Stomach (tissue), 9 donors: ENCODE measurements around the gene ITSN2. TPM values are rescaled to one million over a fixed set of nuclear protein-coding genes. Genes with fewer than 3 reads are reported as not detected.
"Not testable (repeated sequence)": the region's sequence is repeated elsewhere in the genome, so short reads cannot be mapped to it uniquely, and the experiment has no call there.

ENCODE experiments used
- DNase-seq, 2 donors: peaks; one replicate each; pipeline versions ENCODE4 v3.0.0 to v3.0.0-alpha.2; 2013 to 2019
- H3K27ac ChIP-seq, 5 donors: fragments of 200-600 bp in 4 of 5; sonication (generic) in 4 of 5; one replicate each; pipeline ENCODE4 v1.5.1; 2013 to 2019; ENCODE audit warnings: mild to moderate bottlenecking in 1 of 5, moderate library complexity in 1 of 5
- H3K27me3 ChIP-seq, 3 donors: fragments of 200-600 bp; sonication (generic); one replicate each; pipeline ENCODE4 v1.5.1; 2017 to 2019; ENCODE audit warnings: mixed run types in 1 of 3
- H3K36me3 ChIP-seq, 4 donors: fragments of 200-600 bp; sonication (generic); 1 replicate in 3 of 4; 2 replicates in 1 of 4; pipeline ENCODE4 v1.5.1; 2016 to 2019
- H3K4me1 ChIP-seq, 4 donors: fragments of 200-600 bp; sonication (generic); one replicate each; pipeline ENCODE4 v1.5.1; 2016 to 2019
- H3K4me3 ChIP-seq, 4 donors: fragments of 200-600 bp; sonication (generic) in 3 of 4; one replicate each; pipeline ENCODE4 v1.5.1; 2016 to 2019; ENCODE audit warnings: mild to moderate bottlenecking in 1 of 4
- H3K9me3 ChIP-seq, 4 donors: fragments of 200-600 bp; sonication (generic); one replicate each; pipeline ENCODE4 v1.5.1; 2016 to 2019
- CTCF ChIP-seq, 7 experiments: fragments of 450-650 bp in 4 of 7; fragments of 200-600 bp in 3 of 7; sonication (generic) in 3 of 7; IDR thresholded peaks; one replicate each; pipeline ENCODE4 v1.5.1; 2016 to 2019; ENCODE audit warnings: antibody characterized with exemption in 7 of 7, control low read depth in 2 of 7, mild to moderate bottlenecking in 1 of 7
- EP300 ChIP-seq: sonication (generic); formaldehyde crosslinking; IDR thresholded peaks from one replicate; pipeline ENCODE4 v1.6.1; 2017; ENCODE audit warnings: antibody characterized with exemption
- POLR2A ChIP-seq, 4 donors: fragments of 450-650 bp; IDR thresholded peaks; one replicate each; pipeline ENCODE4 v1.6.1; 2016; ENCODE audit warnings: antibody characterized with exemption in 4 of 4, control low read depth in 2 of 4, mild to moderate bottlenecking in 1 of 4, moderate library complexity in 1 of 4
- POLR2AphosphoS5 ChIP-seq, 3 donors: sonication (generic); formaldehyde crosslinking; IDR thresholded peaks; one replicate each; pipeline ENCODE4 v1.6.1; 2016; ENCODE audit warnings: antibody characterized with exemption in 3 of 3
- WGBS, 5 donors: extraction: QIAGEN DNeasy Blood & Tissue Kit in 3 of 5; methylation state at CpG; one replicate each; pipeline versions ENCODE4 v1.1.5 to v1.1.7; 2013 to 2018; 5-methylcytosine and 5-hydroxymethylcytosine counted together
- intact Hi-C: fragments of 100-400 bp; cut with DNase I; formaldehyde crosslinking; loops from one replicate; pipeline ENCODE4 v1.15.1; 2023; ENCODE audit warnings: low total_unique reads
- polyA plus RNA-seq, 3 donors: library from polyadenylated mRNA; stranded (reverse); fragments of 200-250 nt; gene quantifications; one replicate each; pipeline ENCODE4 v1.2.3, GENCODE V29; 2013
- total RNA-seq, 5 donors: library from RNA; depleted of rRNA; stranded (reverse); fragments of >200 nt; gene quantifications; one replicate each; pipeline versions ENCODE4 v1.1.0 to v1.2.3, GENCODE V29; 2014 to 2016
- donor health status: healthy with polysubstance abuse.
- donor health status: Bipolar disorder and iron deficiency.
- donor health status: healthy.

The ITSN2 gene
- total and polyA plus RNA-seq, 8 donors: 14.6 to 216 (median 44.9) TPM

GRCh38 chr2:24359129-24360049 lies 947 bp downstream of the ITSN2 start:
- WGBS, 5 donors: 4 to 7% (median 6%) methylated on average over 31 to 46 of the region's 46 CpGs
- H3K9me3 ChIP-seq: no peaks in the 10 kb centered on the region
- H3K27ac ChIP-seq: peak overlapping the region; percentile 95 to 98 (median 96)
- intact Hi-C loops: no loop called here
- TF ChIP-seq CTCF (IDR thresholded peaks at IDR 0.05) (no peak), POLR2A (IDR thresholded peaks at IDR 0.05) (no peak), POLR2AphosphoS5 (IDR thresholded peaks at IDR 0.05) (peak in 2 of 3 donors; percentile 29 to 50)
- peak; percentile 52 to 76 for DNase-seq
- no peaks in the 10 kb centered on the region for H3K36me3 ChIP-seq
- no peaks in the 10 kb centered on the region for H3K27me3 ChIP-seq
- H3K4me3 ChIP-seq: peak overlapping the region; percentile 66 to 95 (median 76)
- peaks cover 8 to 45% (median 23%) of the 10 kb centered on the region in 4 donors for H3K4me1 ChIP-seq

GRCh38 chr2:24357767-24358166 lies 2.6 kb downstream of the ITSN2 start:
- peak overlapping the region in 1 of 4 donors; percentile 69 for H3K4me3 ChIP-seq
- H3K9me3 ChIP-seq, intact Hi-C loops, DNase-seq, H3K27me3 ChIP-seq, H3K36me3 ChIP-seq: not testable (repeated sequence)
- peaks cover 12 to 59% (median 36%) of the 10 kb centered on the region in 4 donors for H3K4me1 ChIP-seq
- H3K27ac ChIP-seq: peak overlapping the region in 1 of 5 donors; percentile 98
- 91 to 95% (median 93%) methylated on average over 12 of the region's 12 CpGs for WGBS, 5 donors

- DNase-seq, H3K27me3 ChIP-seq, H3K9me3 ChIP-seq, H3K27ac ChIP-seq, H3K36me3 ChIP-seq, H3K4me3 ChIP-seq, intact Hi-C loops: not testable (repeated sequence)
- peaks cover 12 to 65% (median 41%) of the 10 kb centered on the region in 4 donors for H3K4me1 ChIP-seq
- 89 to 95% (median 95%) methylated on average over 4 of the region's 4 CpGs for WGBS, 5 donors
Measured at GRCh38 chr2:24357115-24357514, 3.2 kb downstream of the ITSN2 start.

GRCh38 chr2:24354957-24355356 lies 5.4 kb downstream of the ITSN2 start:
- WGBS, 5 donors: 81 to 93% (median 89%) methylated on average over 1 of the region's 1 CpG
- no peak for DNase-seq
- no peaks in the 10 kb centered on the region for H3K36me3 ChIP-seq
- no peaks in the 10 kb centered on the region for H3K27me3 ChIP-seq
- H3K27ac ChIP-seq: no peak overlapping the region
- H3K4me1 ChIP-seq: peaks cover 12 to 73% (median 49%) of the 10 kb centered on the region in 4 donors
- no peak overlapping the region for H3K4me3 ChIP-seq
- intact Hi-C loops: no loop called here
- TF ChIP-seq EP300: no peak
- no peak for TF ChIP-seq CTCF (IDR thresholded peaks at IDR 0.05)
- no peak for TF ChIP-seq POLR2AphosphoS5 (IDR thresholded peaks at IDR 0.05)
- no peak for TF ChIP-seq POLR2A (IDR thresholded peaks at IDR 0.05)
- no peaks in the 10 kb centered on the region for H3K9me3 ChIP-seq

- Histone ChIP-seq H3K27ac (peak overlapping the region in 1 of 5 donors; percentile 2), H3K4me1 (peaks cover 12 to 75% (median 51%) of the 10 kb centered on the region in 4 donors), H3K9me3 (no peaks in the 10 kb centered on the region), H3K4me3 (no peak overlapping the region), H3K27me3 (no peaks in the 10 kb centered on the region), H3K36me3 (no peaks in the 10 kb centered on the region)
- TF ChIP-seq POLR2A (IDR thresholded peaks at IDR 0.05) (no peak), CTCF (IDR thresholded peaks at IDR 0.05) (no peak), POLR2AphosphoS5 (IDR thresholded peaks at IDR 0.05) (no peak), EP300 (no peak)
- intact Hi-C loops: no loop called here
- DNase-seq: no peak
- WGBS, 5 donors: 71 to 78% (median 72%) methylated on average over 3 of the region's 3 CpGs
Measured at GRCh38 chr2:24354395-24354794, 5.9 kb downstream of the ITSN2 start.
